T-cell (primary cell): ENCODE results near the gene PATJ. TPM values are rescaled to one million over a fixed set of nuclear protein-coding genes. Genes with fewer than 3 reads are reported as not detected.

Experiments
- ATAC-seq, 4 experiments: fragments of 200-7000 bp in 3 of 4; fragments of 150-1000 bp in 1 of 4; cut with Tn5 transposase; replicated peaks in 1 of 4; 1 replicate in 3 of 4; 2 replicates in 1 of 4; pipeline ENCODE4 v1.10.0; 2021; ENCODE audit warnings: moderate library complexity in 3 of 4, mild to moderate bottlenecking in 2 of 4, moderate number of reproducible peaks in 1 of 4
- CTCF ChIA-PET, 2 donors: fragments of 300-600 bp; sonication (Branson Sonifier 250); formaldehyde crosslinking; loops; one replicate each; lab custom pipeline; 2022; ENCODE audit warnings: antibody characterized with exemption in 2 of 2; lab: Charles Lee
- POLR2A ChIA-PET, 2 donors: fragments of 300-600 bp; sonication (Branson Sonifier 250); formaldehyde crosslinking; loops; one replicate each; lab custom pipeline; 2022; ENCODE audit warnings: antibody characterized with exemption in 2 of 2; lab: Charles Lee
- DNase-seq, 35 experiments: peaks; one replicate each; pipeline versions ENCODE4 v3.0.0 to v3.0.0-alpha.2; 2013 to 2023
- H3K27ac ChIP-seq: one replicate; pipeline ENCODE4 v1.5.1; 2013; ENCODE audit warnings: low read length
- H3K27me3 ChIP-seq, 2 experiments: replicated peaks in 1 of 2; 1 replicate in 1 of 2; 2 replicates in 1 of 2; pipeline versions ENCODE4 v1.6.1 to v1.7.0; 2013; ENCODE audit warnings: low read length in 1 of 2, mixed read lengths in 1 of 2; ENCODE audit not compliant: control insufficient read depth in 2 of 2, insufficient read depth in 2 of 2; ENCODE audit errors: extremely low read depth in 1 of 2
- H3K36me3 ChIP-seq, 2 donors: 1 replicate in 1 of 2; 2 replicates in 1 of 2; pipeline versions ENCODE4 v1.6.1 to v1.7.0; 2013; ENCODE audit warnings: low read length in 1 of 2; ENCODE audit not compliant: control insufficient read depth in 2 of 2, insufficient read depth in 1 of 2; ENCODE audit errors: extremely low read depth in 1 of 2
- H3K4me1 ChIP-seq, 2 experiments: 1 replicate in 1 of 2; 2 replicates in 1 of 2; pipeline versions ENCODE4 v1.6.1 to v1.7.0; 2013; ENCODE audit warnings: low read length in 2 of 2, mixed read lengths in 1 of 2; ENCODE audit not compliant: insufficient read depth in 2 of 2, control insufficient read depth in 1 of 2; ENCODE audit errors: extremely low read depth in 1 of 2
- H3K4me3 ChIP-seq, 2 donors: 1 replicate in 1 of 2; 2 replicates in 1 of 2; pipeline versions ENCODE4 v1.5.1 to v1.7.0; 2013; ENCODE audit warnings: mild to moderate bottlenecking in 2 of 2, low read length in 1 of 2, moderate library complexity in 1 of 2; ENCODE audit not compliant: control insufficient read depth in 1 of 2; ENCODE audit errors: extremely low read depth in 1 of 2
- H3K9me3 ChIP-seq: 2 replicates; pipeline ENCODE4 v1.7.0; 2013
- H3K27ac Mint-ChIP-seq, 2 donors: one replicate each; pipeline ENCODE4 v1.8.0; 2020 to 2021; ENCODE audit warnings: mild to moderate bottlenecking in 2 of 2, mixed read lengths in 2 of 2
- H3K27me3 Mint-ChIP-seq, 2 donors: one replicate each; pipeline ENCODE4 v1.8.0; 2021 to 2022; ENCODE audit warnings: mixed read lengths in 2 of 2
- H3K36me3 Mint-ChIP-seq: one replicate; pipeline ENCODE4 v1.8.0; 2021; ENCODE audit warnings: mixed read lengths
- H3K4me1 Mint-ChIP-seq, 3 donors: one replicate each; pipeline ENCODE4 v1.8.0; 2020 to 2022; ENCODE audit warnings: mixed read lengths in 3 of 3, mild to moderate bottlenecking in 1 of 3
- H3K4me3 Mint-ChIP-seq, 3 donors: one replicate each; pipeline ENCODE4 v1.8.0; 2020 to 2022; ENCODE audit warnings: mild to moderate bottlenecking in 3 of 3, mixed read lengths in 3 of 3, moderate library complexity in 3 of 3
- H3K9me3 Mint-ChIP-seq, 3 donors: one replicate each; pipeline ENCODE4 v1.8.0; 2020 to 2022; ENCODE audit warnings: mixed read lengths in 3 of 3
- WGBS: methylation state at CpG from one replicate; pipeline ENCODE4 v1.1.5; 2013; ENCODE audit warnings: missing lambda C conversion rate; ENCODE audit not compliant: insufficient coverage; 5-methylcytosine and 5-hydroxymethylcytosine counted together
- total RNA-seq, 35 experiments: library from RNA in 6 of 35; stranded (reverse) in 6 of 35; fragments of 120-200 nt in 1 of 35; gene quantifications; one replicate each; pipeline versions ENCODE4 v1.2.1 to v1.2.4 and lab custom pipeline; 2013 to 2026

Gene PATJ
- total RNA-seq, 5 donors from 2014 or later (not counting 1 experiment from before 2014, with no cell fraction given) = 31.3 to 65.3 (median 35.7) TPM

- Mint-ChIP-seq H3K27ac (no peak overlapping the region), H3K36me3 (peaks cover 44% of the 10 kb centered on the region), H3K9me3 (no peaks in the 10 kb centered on the region), H3K27me3 (no peaks in the 10 kb centered on the region), H3K4me1 (no peaks in the 10 kb centered on the region), H3K4me3 (no peak overlapping the region)
- H3K9me3 ChIP-seq = no peaks in the 10 kb centered on the region
- no peak for DNase-seq
- CTCF ChIA-PET = no interaction called here
- no peak overlapping the region for H3K27ac ChIP-seq
- POLR2A ChIA-PET = no interaction called here
- no peaks in the 10 kb centered on the region for H3K4me1 ChIP-seq
- peaks cover 3 to 4% of the 10 kb centered on the region in 2 donors for H3K36me3 ChIP-seq
- H3K27me3 ChIP-seq = no peaks in the 10 kb centered on the region
- ATAC-seq = no peak
- no peak overlapping the region for H3K4me3 ChIP-seq
Observed at GRCh38 chr1:62088439-62088838, 346.2 kb downstream of the PATJ start.

GRCh38 chr1:62089570-62089969, 347.3 kb downstream of the PATJ start:
- Histone ChIP-seq H3K36me3 (peaks cover 0 to 4% of the 10 kb centered on the region in 2 donors), H3K27me3 (no peaks in the 10 kb centered on the region), H3K4me1 (no peaks in the 10 kb centered on the region), H3K4me3 (no peak overlapping the region), H3K9me3 (no peaks in the 10 kb centered on the region), H3K27ac (no peak overlapping the region)
- ATAC-seq (no peak), DNase-seq (no peak)
- ChIA-PET POLR2A (interaction anchor here in 1 of 2 donors (0.6 to 0.7 kb wide), 3 partner anchors 28 to 852 kb away, joined by 3 read pairs; no protein-coding TSS in a partner anchor), CTCF (no interaction called here)
- Mint-ChIP-seq H3K4me3 (no peak overlapping the region), H3K4me1 (no peaks in the 10 kb centered on the region), H3K9me3 (no peaks in the 10 kb centered on the region), H3K36me3 (peaks cover 44% of the 10 kb centered on the region), H3K27me3 (no peaks in the 10 kb centered on the region), H3K27ac (no peak overlapping the region)
- WGBS = 100% methylated on average over 1 of the region's 2 CpGs

- no peaks in the 10 kb centered on the region for H3K4me1 Mint-ChIP-seq
- no peaks in the 10 kb centered on the region for H3K9me3 Mint-ChIP-seq
- ChIA-PET POLR2A (interaction anchor here in 1 of 2 donors (0.7 kb wide), 1 partner anchor 852 kb away, joined by 3 read pairs; no protein-coding TSS in a partner anchor), CTCF (no interaction called here)
- H3K4me3 Mint-ChIP-seq = no peak overlapping the region
- peaks cover 44% of the 10 kb centered on the region for H3K36me3 Mint-ChIP-seq
- no peaks in the 10 kb centered on the region for H3K9me3 ChIP-seq
- no peak overlapping the region for H3K27ac Mint-ChIP-seq
- ATAC-seq (no peak), DNase-seq (no peak)
- no peaks in the 10 kb centered on the region for H3K27me3 ChIP-seq
- no peaks in the 10 kb centered on the region for H3K27me3 Mint-ChIP-seq
- 90% methylated on average over 2 of the region's 5 CpGs for WGBS
- peaks cover 0 to under 1% of the 10 kb centered on the region in 2 donors for H3K36me3 ChIP-seq
- no peak overlapping the region for H3K27ac ChIP-seq
- no peaks in the 10 kb centered on the region for H3K4me1 ChIP-seq
- no peak overlapping the region for H3K4me3 ChIP-seq
Observed at GRCh38 chr1:62090016-62090415, 347.7 kb downstream of the PATJ start.

- peaks cover 54% of the 10 kb centered on the region for H3K36me3 Mint-ChIP-seq
- ChIA-PET CTCF (interaction anchor here (0.6 kb wide), 3 partner anchors 12 to 296 kb away, joined by 3 to 4 read pairs (median 3); no protein-coding TSS in a partner anchor), POLR2A (no interaction called here)
- Histone ChIP-seq H3K4me3 (no peak overlapping the region), H3K36me3 (no peaks in the 10 kb centered on the region), H3K4me1 (no peaks in the 10 kb centered on the region), H3K9me3 (no peaks in the 10 kb centered on the region), H3K27me3 (no peaks in the 10 kb centered on the region), H3K27ac (no peak overlapping the region)
- no peak overlapping the region for H3K4me3 Mint-ChIP-seq
- no peaks in the 10 kb centered on the region for H3K27me3 Mint-ChIP-seq
- H3K27ac Mint-ChIP-seq = no peak overlapping the region
- no CpG with 5 or more reads among the region's 4 CpGs for WGBS
- ATAC-seq = no peak
- DNase-seq = no peak
- no peaks in the 10 kb centered on the region for H3K4me1 Mint-ChIP-seq
- peaks cover 0 to 4% (median 0%) of the 10 kb centered on the region in 3 donors for H3K9me3 Mint-ChIP-seq
Observed at GRCh38 chr1:62092110-62092509, 349.8 kb downstream of the PATJ start.

GRCh38 chr1:62093261-62093660, 351.0 kb downstream of the PATJ start:
- Mint-ChIP-seq H3K4me3 (no peak overlapping the region), H3K27ac (no peak overlapping the region), H3K4me1 (no peaks in the 10 kb centered on the region), H3K36me3 (peaks cover 50% of the 10 kb centered on the region), H3K9me3 (peaks cover 0 to 4% (median 2%) of the 10 kb centered on the region in 3 donors), H3K27me3 (no peaks in the 10 kb centered on the region)
- no peak overlapping the region for H3K4me3 ChIP-seq
- no peaks in the 10 kb centered on the region for H3K36me3 ChIP-seq
- WGBS = 100% methylated on average over 2 of the region's 3 CpGs
- no peak for DNase-seq
- no peaks in the 10 kb centered on the region for H3K9me3 ChIP-seq
- H3K27me3 ChIP-seq = no peaks in the 10 kb centered on the region
- POLR2A ChIA-PET = interaction anchor here (0.6 kb wide), 3 partner anchors 22 to 1853 kb away, joined by 3 to 7 read pairs (median 5); no protein-coding TSS in a partner anchor
- no peak for ATAC-seq
- no peak overlapping the region for H3K27ac ChIP-seq
- H3K4me1 ChIP-seq = no peaks in the 10 kb centered on the region
- CTCF ChIA-PET = interaction anchor here (1.0 to 1.1 kb wide), 2 partner anchors 11 kb away, joined by 4 to 6 read pairs; no protein-coding TSS in a partner anchor

- ATAC-seq (no peak), DNase-seq (no peak)
- WGBS = 100% methylated on average over 1 of the region's 3 CpGs
- Histone ChIP-seq H3K4me1 (no peaks in the 10 kb centered on the region), H3K9me3 (no peaks in the 10 kb centered on the region), H3K27ac (no peak overlapping the region), H3K36me3 (no peaks in the 10 kb centered on the region), H3K27me3 (no peaks in the 10 kb centered on the region), H3K4me3 (no peak overlapping the region)
- POLR2A ChIA-PET = no interaction called here
- Mint-ChIP-seq H3K4me1 (no peaks in the 10 kb centered on the region), H3K27me3 (no peaks in the 10 kb centered on the region), H3K36me3 (peaks cover 51% of the 10 kb centered on the region), H3K4me3 (no peak overlapping the region), H3K9me3 (peaks cover 4 to 10% (median 10%) of the 10 kb centered on the region in 3 donors), H3K27ac (no peak overlapping the region)
- CTCF ChIA-PET = interaction anchor here (0.5 to 1.0 kb wide), 3 partner anchors 34 to 769 kb away, joined by 3 to 4 read pairs (median 3); no protein-coding TSS in a partner anchor
Observed at GRCh38 chr1:62097464-62097863, 355.2 kb downstream of the PATJ start.
